Thoracic aorta (tissue), 2 donors: ENCODE data around the gene CPXM2. TPM values are rescaled to one million over a fixed set of nuclear protein-coding genes. Genes with fewer than 3 reads are reported as not detected.
A peak's percentile ranks its signal among the peaks of the same experiment; 100 is the strongest.

Source experiments
- ATAC-seq: fragments of 150-250 bp; one replicate; pipeline ENCODE4 v1.8.0; 2017; ENCODE audit warnings: low read depth; ENCODE audit not compliant: insufficient number of reproducible peaks, low FRiP score
- DNase-seq: peaks from one replicate; pipeline ENCODE4 v3.0.0-alpha.2; 2020; ENCODE audit warnings: low spot score
- H3K27ac ChIP-seq, 2 donors: fragments of 200-600 bp; sonication (generic); 1 replicate in 1 of 2; 2 replicates in 1 of 2; pipeline ENCODE4 v1.5.1; 2016; ENCODE audit warnings: mild to moderate bottlenecking in 2 of 2, moderate library complexity in 2 of 2
- H3K27me3 ChIP-seq: fragments of 200-600 bp; sonication (generic); replicated peaks from 2 replicates; pipeline ENCODE4 v1.6.0; 2016; ENCODE audit warnings: mild to moderate bottlenecking; ENCODE audit not compliant: insufficient read depth
- H3K36me3 ChIP-seq: fragments of 200-600 bp; sonication (generic); one replicate; pipeline ENCODE4 v1.5.1; 2016
- H3K4me1 ChIP-seq, 2 donors: fragments of 200-600 bp; sonication (generic); 1 replicate in 1 of 2; 2 replicates in 1 of 2; pipeline versions ENCODE4 v1.5.1 to v1.6.0; 2016; ENCODE audit warnings: low read depth in 2 of 2, mild to moderate bottlenecking in 1 of 2; ENCODE audit not compliant: control insufficient read depth in 1 of 2
- H3K4me3 ChIP-seq: fragments of 200-600 bp; sonication (generic); 2 replicates; pipeline ENCODE4 v1.5.1; 2016; ENCODE audit warnings: mild to moderate bottlenecking
- H3K9me3 ChIP-seq: fragments of 200-600 bp; sonication (generic); 2 replicates; pipeline ENCODE4 v1.5.1; 2016
- total RNA-seq, 2 donors: library from RNA; depleted of rRNA; stranded (reverse); fragments of >200 nt; gene quantifications; one replicate each; pipeline versions ENCODE4 v1.1.0 to v1.2.3, GENCODE V29; 2016
- TF ChIP-seq, protein P1 (sequence below): fragments of 200-600 bp; sonication (generic); IDR thresholded peaks from one replicate; pipeline ENCODE4 v1.5.1; 2019; ENCODE audit warnings: antibody characterized with exemption

Gene CPXM2
- total RNA-seq, 2 donors from 2014 or later, result 275 to 348 TPM

- DNase-seq (no peak), ATAC-seq (no peak)
- H3K4me1 ChIP-seq, result peaks cover 60 to 94% of the 10 kb centered on the region in 2 donors
- H3K36me3 ChIP-seq, result peaks cover 3% of the 10 kb centered on the region
- no peaks in the 10 kb centered on the region for H3K9me3 ChIP-seq
- TF ChIP-seq, protein P1, sequence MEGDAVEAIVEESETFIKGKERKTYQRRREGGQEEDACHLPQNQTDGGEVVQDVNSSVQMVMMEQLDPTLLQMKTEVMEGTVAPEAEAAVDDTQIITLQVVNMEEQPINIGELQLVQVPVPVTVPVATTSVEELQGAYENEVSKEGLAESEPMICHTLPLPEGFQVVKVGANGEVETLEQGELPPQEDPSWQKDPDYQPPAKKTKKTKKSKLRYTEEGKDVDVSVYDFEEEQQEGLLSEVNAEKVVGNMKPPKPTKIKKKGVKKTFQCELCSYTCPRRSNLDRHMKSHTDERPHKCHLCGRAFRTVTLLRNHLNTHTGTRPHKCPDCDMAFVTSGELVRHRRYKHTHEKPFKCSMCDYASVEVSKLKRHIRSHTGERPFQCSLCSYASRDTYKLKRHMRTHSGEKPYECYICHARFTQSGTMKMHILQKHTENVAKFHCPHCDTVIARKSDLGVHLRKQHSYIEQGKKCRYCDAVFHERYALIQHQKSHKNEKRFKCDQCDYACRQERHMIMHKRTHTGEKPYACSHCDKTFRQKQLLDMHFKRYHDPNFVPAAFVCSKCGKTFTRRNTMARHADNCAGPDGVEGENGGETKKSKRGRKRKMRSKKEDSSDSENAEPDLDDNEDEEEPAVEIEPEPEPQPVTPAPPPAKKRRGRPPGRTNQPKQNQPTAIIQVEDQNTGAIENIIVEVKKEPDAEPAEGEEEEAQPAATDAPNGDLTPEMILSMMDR, result no peak
- no peak overlapping the region for H3K4me3 ChIP-seq
- no peaks in the 10 kb centered on the region for H3K27me3 ChIP-seq
- peak overlapping the region; percentile 92 to 99 for H3K27ac ChIP-seq
Measured at GRCh38 chr10:123884351-123884906, 7.2 kb downstream of the CPXM2 start.

DNA sequence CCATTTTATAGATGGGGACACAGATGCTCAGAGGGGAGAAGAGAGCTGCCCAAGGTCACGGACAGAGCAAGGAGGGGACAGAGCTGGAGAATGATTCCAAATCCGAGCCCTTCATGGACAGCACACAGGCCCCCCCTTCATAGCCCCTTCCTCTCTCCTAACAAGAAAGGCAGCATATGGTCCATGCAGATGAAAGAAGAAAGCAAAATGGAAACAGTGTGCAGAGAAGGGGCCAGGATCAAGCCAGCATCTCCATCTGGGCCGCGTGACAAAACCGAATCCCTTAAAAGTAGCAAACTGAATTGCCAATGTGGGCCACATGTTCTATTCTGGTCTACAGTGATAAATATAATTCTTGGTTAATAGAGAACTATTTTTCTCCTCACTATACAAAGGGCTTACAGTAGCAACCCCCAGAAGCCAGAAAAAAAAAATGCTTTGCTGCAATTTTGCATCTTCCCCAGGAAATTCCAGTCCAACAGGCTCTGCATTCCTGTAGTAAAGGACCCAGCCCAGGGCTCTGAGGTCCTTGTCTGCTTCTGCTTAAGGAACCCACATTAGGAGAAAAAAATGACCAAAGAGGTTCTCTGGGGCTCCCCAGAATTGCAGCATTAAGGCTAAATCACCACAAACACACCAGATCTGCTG is 7.8 kb downstream of the CPXM2 start:
- peaks cover 58 to 95% of the 10 kb centered on the region in 2 donors for H3K4me1 ChIP-seq
- peaks cover 7% of the 10 kb centered on the region for H3K36me3 ChIP-seq
- no peak overlapping the region for H3K4me3 ChIP-seq
- H3K27me3 ChIP-seq, result no peaks in the 10 kb centered on the region
- no peak for DNase-seq
- H3K9me3 ChIP-seq, result no peaks in the 10 kb centered on the region
- TF ChIP-seq, protein P1, result no peak
- ATAC-seq, result no peak
- H3K27ac ChIP-seq, result peak overlapping the region; percentile 92 to 99

DNA sequence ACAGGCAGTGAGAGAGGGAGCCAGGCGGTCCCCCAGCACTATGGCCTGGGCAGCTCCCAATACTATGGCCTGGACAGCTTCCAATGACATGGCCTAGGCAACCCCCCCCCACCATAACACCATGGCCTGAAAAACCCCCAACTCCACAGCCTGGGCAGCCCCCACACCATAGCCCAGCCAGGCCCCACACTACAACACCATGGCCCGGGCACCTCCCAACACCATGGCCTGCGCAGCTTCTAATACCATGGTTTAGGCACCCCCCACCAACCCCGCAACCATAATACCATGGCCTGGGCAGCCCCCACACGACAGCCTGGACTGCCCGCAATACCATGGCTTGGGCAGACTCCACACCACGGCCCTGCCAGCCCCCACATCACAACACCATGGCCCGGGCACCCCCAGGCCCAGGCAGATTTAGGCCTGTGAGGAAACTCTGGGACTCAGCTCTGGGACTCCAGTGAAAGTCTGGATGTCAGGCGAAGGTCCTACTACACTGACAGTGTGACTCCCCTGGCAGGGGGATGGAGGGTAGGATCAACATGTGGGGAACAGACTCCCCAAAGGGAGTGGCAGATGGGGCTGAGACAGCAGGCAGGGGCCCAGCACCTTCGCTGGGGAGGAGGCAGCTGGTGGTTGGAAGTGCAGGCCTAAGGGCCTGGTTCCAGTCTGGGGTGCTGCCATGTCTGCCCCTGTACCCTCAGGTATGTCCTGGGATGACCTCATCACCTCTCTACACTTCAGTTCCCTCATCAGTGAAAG is 8.7 kb downstream of the CPXM2 start:
- H3K27ac ChIP-seq, result peak overlapping the region; percentile 92 to 99
- DNase-seq, result no peak
- H3K36me3 ChIP-seq, result peaks cover 7% of the 10 kb centered on the region
- H3K4me1 ChIP-seq, result peaks cover 51 to 95% of the 10 kb centered on the region in 2 donors
- H3K27me3 ChIP-seq, result no peaks in the 10 kb centered on the region
- TF ChIP-seq, protein P1, result no peak
- no peak overlapping the region for H3K4me3 ChIP-seq
- no peak for ATAC-seq
- H3K9me3 ChIP-seq, result no peaks in the 10 kb centered on the region

GRCh38 chr10:123882177-123882576 is 9.4 kb downstream of the CPXM2 start:
- Histone ChIP-seq H3K4me1 (peaks cover 48 to 91% of the 10 kb centered on the region in 2 donors), H3K27ac (peak overlapping the region; percentile 92 to 99), H3K4me3 (no peak overlapping the region), H3K27me3 (no peaks in the 10 kb centered on the region), H3K36me3 (peaks cover 7% of the 10 kb centered on the region), H3K9me3 (no peaks in the 10 kb centered on the region)
- no peak for DNase-seq
- TF ChIP-seq, protein P1, result no peak
- ATAC-seq, result no peak

DNA sequence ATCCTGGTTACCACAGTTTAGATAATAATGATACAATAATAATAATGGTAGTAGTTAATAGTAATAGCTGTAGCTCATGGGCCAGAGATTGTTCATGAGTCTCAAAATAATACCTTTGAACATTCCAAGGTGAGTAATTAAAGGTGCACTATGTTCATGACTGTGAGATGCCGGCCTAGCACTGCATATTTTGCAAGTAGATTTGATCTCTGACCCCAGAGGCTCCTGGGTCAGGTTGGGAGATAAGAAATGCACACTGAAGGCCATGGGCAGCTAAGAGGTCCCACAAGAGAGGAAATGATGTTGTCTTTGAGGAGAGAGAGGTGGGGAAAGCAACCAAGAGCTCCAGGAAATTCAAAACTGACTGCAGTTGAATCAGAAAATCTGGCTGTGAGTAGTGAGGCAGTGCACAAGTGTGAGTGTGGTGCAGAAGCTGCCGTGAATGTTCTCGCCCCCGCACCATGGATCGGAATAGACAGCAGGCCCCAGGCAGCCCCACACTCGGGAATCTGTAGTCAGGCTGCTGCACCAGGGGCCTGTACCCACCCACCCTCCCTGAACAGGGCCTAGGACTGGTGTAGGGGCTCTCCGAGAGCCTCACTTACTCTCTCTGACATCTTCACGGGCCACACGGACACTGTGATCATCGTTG is 11.9 kb downstream of the CPXM2 start:
- Histone ChIP-seq H3K9me3 (no peaks in the 10 kb centered on the region), H3K4me3 (no peak overlapping the region), H3K36me3 (peaks cover 11% of the 10 kb centered on the region), H3K27ac (peak overlapping the region; percentile 78 to 99), H3K4me1 (peaks cover 35 to 74% of the 10 kb centered on the region in 2 donors), H3K27me3 (no peaks in the 10 kb centered on the region)
- DNase-seq, result no peak
- TF ChIP-seq, protein P1, result no peak
- no peak for ATAC-seq
